ENCODE results near the gene MAGOH.

- no peak for TF ChIP-seq EZH2 (IDR thresholded peaks at IDR 0.05)
- no peak for TF ChIP-seq POLR2AphosphoS5 (IDR thresholded peaks at IDR 0.05; ENCODE audit: borderline replicate concordance, low read depth, low read length)
Measured at GRCh38 chr1:53286955-53287354, 48.6 kb upstream of the MAGOH start.

All from SK-N-MC (cell line).